ENCODE data around the gene ALDH1A3.
"Not testable (repeated sequence)": the region's sequence is repeated elsewhere in the genome, so short reads cannot be mapped to it uniquely, and the experiment has no call there.

GRCh38 chr15:100851428-100852015, 28.1 kb upstream of the ALDH1A3 start:
- TF ChIP-seq TEAD4 (IDR thresholded peaks at IDR 0.05; ENCODE audit: borderline replicate concordance, insufficient read depth); EZH2phosphoT487 (IDR thresholded peaks at IDR 0.05; ENCODE audit: borderline replicate concordance, low read depth); ELF1 (IDR thresholded peaks at IDR 0.05); NRF1 (IDR thresholded peaks at IDR 0.05; ENCODE audit: low read depth, low read length); MEF2A (IDR thresholded peaks at IDR 0.05; ENCODE audit: borderline replicate concordance, low read depth); NFIC (IDR thresholded peaks at IDR 0.05; ENCODE audit: borderline replicate concordance); CTCF (IDR thresholded peaks at IDR 0.05); MXI1 (IDR thresholded peaks at IDR 0.05; ENCODE audit: low read depth, low read length); FOSL2 (IDR thresholded peaks at IDR 0.05; ENCODE audit: borderline replicate concordance, low read depth); TCF12 (IDR thresholded peaks at IDR 0.05); POLR2AphosphoS5 (IDR thresholded peaks at IDR 0.05; ENCODE audit: low read depth, low read length); RAD21 (IDR thresholded peaks at IDR 0.05; ENCODE audit: low read length); SMC3 (IDR thresholded peaks at IDR 0.05; ENCODE audit: low read depth, low read length): not testable (repeated sequence)
